HS-5 (cell line): Measurements from ENCODE around the gene SLC6A19.

Experiments
- DNase-seq: peaks from one replicate; pipeline ENCODE4 v3.0.0-alpha.2; 2012; ENCODE audit warnings: low read depth

The SLC6A19 gene

DNA sequence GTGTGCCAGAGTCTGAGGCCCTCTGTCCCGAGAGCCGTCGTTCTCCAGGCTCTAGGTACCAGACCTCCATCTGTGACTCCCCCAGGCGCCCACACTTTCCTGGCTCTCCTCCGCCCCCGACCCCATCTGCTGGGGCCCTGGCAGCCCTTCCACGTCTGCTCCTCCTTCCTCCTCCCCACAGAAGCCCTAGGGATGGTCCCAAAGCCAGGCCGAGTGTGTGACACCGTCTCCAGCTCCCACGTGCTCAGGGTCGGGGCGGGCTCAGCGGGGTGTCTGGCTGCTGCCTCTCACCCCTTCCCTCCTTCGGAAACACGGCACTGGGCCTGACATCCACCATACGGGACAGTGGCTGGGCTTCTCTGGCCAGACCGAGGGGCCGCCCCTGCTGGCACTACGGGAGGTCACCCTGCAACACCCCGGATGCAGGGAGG lies 20.5 kb upstream of the SLC6A19 start:
- no peak for DNase-seq

DNA sequence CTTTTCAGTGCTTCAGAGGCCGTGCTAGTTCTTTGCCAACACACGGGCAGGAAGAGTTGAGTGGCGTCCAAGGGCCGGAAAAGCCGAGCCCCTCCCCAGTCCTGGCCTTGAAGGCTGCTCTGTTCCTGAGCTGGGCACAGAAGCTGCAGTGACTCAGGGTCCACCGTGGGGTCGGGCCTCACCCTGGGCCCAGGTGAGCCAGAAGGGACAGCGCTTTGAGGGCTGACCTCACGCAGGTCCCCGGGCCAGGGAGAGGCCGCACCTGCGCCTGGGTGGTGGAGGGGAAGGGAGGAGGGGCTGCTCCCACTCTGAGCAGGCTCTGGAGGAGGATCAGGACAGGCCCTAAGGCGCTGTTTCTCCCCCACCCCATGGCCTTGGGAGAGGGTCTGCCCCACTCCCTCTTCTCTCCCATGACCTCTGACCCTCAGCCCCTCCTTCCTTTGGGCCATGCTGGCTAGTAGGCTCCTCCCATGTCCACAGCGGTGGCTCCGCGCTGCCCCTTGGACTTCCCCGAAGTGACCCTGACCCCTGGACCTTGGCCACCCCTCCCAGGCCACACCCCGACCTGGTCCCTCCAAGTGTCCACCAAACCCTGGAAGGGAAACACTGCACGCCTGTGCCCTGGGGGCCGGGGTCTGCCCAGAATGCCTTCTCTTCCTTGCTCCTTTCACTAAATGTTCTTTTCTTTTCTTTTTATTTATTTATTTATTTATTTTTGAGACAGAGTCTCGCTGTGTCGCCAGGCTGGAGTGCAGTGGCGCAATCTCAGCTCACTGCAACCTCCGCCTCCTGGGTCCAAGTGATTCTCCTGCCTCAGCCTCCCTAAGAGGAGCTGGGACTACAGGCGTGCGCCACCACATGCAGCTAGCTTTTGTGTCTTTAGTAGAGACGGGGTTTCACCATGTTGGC lies 19.7 kb upstream of the SLC6A19 start:
- no peak for DNase-seq

DNA sequence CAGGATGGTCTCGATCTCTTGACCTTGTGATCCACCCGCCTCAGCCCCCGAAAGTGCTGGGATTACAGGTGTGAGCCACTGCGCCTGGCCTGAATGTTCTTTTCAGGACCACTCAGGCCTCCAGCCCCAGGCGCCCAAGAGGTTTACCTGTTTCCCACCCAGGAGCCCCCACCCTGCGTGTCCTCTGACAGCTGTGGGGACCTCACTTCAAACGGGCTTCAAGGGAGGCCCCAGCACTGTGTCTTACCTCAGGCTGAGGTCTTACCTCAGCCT lies 19.1 kb upstream of the SLC6A19 start:
- no peak for DNase-seq

DNA sequence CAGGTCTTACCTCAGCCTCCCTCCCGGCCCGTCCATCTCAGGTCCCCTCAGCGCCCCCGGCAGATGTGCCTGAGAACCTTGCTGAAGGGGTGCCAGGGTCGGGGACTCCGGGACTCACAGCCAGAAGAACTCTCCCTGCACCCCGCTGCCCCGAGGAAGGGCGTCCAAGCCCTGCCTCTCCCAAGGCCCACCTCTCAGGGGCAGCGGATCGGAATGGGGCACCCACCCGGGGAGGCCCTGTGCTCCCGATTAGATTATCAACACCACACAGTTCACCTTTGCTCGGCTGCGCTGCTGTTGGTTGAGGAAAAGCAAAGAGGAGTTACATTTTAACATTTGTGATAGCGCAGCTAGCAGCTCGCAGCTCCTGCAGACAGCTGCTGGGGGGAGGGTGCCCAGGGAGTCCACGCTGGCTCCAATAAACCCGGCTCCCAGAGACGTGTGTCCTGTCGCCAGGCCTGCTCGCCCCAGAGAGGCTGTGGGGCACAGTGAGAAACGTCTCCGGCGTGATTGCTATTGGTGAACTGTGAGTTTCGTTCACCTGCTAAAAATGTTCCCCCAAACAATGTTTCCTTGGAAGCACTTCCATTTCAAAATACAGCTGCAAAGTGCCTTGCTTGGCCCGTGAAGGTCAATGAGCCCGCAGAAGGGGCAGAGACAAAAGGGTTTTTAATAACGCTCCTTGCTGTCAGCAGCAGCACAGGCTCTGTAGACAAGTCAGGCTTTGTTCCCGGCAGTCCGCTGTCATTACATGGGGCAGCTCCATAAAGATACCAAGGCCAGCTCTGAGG lies 18.6 kb upstream of the SLC6A19 start:
- DNase-seq: no peak

DNA sequence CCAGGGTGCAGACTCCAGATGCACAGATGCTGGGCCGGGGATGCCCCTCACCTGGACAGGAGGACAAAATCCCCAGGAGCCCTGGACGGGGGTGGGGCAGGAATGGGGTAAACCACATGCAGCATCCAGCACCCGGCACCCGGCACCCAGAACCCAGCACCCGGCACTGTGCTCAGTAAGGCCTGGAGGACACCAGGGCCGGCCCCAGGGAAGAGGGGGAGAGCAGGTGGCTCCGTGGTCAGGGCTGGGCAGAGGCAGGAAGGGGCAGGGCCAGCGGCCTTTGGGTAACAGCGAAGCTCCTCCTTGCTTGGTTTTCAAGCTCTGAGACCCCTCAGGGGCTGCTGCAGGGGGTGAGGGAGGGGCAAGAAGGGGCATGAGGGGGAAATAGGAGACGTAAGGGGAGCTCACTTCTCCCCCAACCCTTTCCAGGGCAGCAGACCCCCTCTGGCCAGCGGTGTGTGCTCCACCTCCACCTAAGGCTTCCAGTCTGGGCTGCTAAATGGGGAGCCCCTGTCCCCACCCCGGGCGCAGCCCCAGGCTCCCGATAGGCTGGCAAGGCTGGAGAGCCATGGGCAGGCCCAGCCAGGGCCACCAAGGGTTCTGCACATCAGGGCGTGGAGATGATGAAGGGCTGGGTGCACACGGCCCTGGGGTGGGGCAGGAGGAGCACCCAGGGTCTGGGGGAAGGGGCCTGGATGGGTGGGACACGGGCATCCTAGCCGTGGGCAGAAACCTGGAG lies 17.8 kb upstream of the SLC6A19 start:
- DNase-seq: no peak

DNA sequence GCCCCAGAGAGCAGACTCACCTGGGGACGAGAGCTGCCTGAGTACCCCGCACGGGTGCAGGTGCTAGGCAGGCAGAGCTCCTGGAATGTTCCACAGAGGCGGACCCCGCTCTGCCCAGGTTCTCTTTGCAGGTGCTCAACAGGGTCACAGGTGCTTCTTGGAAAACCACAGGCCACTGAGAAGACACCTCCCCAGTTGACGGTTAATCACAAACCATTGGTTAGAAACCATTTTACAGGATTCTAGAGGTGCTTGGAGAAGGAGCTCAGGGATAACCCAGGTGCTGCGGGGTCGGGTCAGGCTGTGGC lies 17.3 kb upstream of the SLC6A19 start:
- DNase-seq: no peak

DNA sequence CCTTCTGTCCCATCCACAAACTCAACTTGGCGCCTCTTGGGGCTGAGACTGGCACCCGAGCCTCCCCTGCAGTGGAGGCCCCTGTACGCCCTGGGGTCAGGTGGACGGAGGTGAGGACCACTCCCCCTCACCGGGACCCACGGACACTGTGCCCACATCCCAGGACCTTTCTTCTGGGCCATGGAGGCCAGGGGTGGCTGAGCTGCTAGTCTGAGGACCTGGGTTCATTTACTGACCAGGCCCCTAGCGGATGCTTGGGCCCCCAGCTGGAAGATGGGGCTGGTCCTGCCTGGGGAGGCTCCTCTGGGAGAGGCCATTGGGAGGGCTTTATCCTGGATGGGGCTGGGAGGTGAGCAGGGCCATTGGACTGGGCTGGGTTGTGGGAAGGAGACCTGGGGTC lies 16.9 kb upstream of the SLC6A19 start:
- DNase-seq: no peak

DNA sequence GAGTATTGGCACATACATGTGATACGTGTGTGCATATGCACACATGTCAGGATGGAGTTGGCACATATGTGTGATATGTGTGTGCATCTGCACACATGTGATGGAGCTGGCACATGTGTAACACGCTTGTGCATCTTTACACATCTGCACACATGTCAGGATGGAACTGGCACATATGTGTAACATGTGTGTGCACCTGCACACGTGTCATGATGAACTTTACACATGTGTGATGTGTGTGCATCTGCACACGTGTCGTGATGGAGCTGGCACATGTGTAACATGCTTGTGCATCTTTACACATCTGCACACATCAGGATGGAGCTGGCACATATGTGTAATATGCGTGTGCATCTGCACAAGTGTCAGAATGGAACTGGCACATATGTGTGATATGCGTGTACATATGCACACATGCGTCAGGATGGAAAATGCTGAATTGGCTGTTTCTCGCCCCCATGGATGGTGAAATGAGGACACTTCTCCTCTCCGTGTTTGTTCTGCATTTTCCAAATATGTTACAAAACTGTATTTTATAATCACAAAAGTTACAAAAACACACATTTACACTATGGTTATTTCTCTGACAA lies 16.3 kb upstream of the SLC6A19 start:
- DNase-seq: no peak

DNA sequence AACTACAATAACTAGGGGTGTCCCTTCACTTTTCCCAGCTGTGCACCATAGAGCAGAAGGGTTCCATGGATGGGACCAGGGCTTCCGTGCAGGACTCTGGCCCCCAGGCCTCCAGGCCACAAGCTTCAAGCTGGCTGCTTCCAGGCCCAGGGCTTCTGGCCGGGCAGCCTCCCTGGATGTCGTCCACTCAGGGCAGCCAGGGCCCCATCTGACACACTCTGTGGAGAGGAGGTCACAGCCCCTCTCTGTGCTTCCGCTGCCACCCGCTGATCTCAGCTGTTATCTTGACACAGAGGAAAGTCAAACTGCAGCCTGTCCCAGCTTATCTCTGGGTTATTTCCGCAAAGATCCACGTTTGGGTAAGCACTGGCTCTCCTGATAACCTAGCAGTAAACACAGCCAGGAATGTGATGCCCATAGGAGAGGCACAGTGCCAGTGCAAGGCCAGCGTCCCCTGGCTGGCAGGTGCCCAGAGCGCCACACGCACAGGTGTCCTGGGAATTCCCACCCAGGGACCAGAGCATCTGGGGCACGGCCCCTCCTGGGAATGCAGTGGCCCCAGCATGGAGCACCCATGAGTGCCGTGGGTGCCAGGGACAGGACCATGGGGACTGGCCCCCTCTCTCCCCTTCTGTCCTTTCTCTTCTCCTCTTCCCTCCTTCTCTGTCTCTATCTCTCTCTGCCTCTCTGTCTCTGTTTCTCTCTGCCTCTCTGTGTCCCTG lies 15.6 kb upstream of the SLC6A19 start:
- DNase-seq: no peak

DNA sequence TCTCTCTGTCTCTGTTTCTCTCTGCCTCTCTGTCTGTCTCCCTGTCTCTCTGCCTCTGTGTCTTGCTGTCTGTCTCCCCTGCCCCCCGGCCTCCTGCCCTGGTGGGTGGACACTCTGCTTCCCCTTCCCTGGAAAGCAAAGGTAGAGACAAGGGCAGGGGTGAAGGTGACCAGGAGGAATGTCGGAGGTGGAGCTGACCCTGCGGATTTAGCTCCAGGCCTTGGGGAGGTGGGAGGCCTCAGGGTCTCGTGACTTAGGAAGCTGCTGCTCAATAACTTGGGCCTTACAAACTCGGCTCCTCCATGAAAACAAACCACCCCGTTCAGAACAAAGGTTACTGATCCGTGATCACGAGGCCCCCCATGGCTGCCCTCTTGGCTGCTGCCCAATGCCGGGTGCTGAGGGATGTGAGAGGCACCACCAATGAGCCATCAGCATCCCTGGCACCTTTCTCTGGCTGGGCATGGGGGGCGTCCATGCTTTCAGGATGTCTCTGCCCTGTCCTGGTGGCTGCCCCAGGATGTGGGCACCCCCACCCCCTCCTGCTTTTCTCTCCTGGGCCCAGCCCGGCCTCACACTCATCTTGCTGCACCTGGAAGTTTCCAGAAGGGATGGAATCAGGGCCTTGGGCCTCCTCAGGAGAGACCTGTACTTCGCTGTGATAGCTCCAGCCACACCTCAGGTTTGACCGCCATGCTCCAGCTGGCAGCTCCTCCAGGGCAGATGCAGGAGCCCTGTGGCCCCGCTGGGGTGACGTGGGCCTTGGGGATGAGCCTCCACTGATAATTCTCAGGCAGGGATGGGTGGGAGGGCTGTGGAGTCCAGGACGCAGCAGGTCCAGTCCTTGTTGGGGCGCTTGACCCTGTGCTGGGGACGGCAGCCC lies 14.8 kb upstream of the SLC6A19 start:
- DNase-seq: no peak

DNA sequence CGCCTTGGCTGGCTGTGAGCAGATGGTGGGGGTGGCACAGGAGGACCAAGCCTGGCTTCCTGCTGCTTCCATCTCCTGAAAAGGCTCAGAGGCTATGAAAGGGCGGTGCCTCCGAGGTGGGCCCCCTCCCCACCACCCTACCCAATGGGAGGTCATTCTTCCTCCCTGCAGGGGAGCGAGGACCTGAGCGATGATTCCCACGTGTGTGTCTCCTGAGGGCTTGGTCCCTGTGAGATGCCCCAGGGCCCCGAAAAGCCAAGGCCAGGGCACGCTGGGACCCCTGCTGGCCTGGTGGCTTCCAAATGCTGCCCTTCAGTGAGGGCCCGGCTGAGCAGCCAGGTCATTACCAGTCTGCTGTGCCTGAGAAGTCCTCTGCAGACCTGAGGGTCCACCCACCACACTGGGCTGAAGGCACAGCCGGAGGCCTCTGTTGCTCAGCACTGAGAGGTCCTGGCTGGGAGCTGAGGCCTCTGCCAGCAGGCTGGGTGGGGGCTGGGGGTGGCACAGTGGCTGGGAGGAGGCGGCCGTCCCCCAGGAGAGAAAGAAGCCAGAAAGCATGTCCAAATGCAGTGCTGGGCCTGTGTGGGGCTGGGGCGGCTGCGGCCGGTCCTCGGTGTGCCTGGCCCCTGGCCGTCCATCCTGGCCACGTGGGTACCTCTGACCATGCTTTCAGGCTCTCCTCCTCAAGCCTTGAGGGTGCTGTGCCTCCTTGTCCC lies 14.0 kb upstream of the SLC6A19 start:
- no peak for DNase-seq

DNA sequence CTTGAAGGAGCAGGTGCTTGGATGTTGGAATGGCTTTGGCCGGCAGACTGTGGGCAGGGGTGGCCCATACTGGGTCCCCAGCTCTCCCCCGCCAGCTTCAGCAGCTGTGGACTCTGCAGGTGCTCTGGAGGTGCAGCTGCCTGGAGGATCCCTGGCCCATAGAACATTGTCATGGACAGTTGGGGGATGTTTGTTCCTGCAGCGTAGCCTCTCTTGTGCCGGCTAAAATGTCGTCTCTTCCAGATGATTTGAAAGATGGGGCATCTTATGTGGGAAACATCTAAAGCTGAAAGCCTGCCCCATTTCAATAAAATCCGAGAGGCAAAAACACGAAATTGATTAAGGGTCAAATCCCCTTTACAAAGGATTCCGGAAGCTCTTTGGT lies 13.5 kb upstream of the SLC6A19 start:
- DNase-seq: no peak

DNA sequence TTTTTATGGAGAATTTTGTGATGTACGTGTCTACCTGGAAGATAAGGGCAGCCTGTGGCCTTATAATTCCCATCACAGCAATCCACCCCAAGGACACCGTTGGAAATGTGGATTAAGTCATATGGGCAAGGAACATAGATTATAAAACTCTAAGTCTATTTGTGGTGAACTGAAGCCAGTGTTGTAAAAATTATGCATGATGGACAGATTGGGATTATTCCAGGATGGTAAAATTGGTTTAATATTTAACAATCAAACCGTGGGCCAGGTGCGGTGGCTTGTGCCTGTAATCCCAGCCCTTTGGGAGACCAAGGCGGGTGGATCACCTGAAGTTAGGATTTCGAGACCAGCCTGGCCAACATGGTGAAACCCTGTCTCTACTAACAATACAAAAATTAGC lies 12.9 kb upstream of the SLC6A19 start:
- no peak for DNase-seq

DNA sequence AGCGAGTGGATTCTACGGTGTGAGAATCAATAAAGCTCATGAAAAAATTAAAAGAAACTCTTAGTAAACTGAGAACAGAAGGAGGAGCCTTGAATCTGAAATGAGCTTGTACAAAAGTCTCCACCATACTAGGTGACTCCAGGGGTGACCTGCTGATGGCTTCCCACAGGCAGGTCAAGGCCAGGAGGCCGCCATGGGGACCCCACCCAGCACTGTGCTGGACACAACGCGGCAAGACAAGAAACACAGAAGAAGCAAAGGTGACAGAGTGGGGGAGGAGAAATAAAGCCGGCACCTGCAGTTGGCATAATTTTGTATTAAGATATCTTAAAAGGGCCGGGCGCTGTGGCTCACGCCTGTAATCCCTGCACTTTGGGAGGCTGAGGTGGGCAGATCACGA lies 12.1 kb upstream of the SLC6A19 start:
- DNase-seq: no peak

DNA sequence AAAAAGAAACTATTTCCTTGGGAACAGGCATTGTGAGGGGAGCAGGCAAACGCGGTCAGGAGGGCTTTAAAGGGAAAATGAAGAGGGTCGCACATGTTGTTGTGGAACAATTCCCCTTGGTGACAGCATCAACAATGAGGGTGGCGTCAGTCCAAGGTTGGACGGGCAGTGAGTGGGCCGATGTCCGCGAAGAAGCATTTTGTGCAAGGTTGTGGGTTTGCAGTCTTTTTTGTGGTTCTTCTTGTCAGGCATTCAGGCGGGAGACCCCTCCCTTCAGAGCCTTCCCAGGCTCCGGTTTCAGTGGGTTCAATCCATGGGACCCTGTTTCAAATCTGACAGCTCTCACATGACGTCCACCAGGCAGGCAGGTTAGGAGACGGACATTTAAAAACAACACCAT lies 11.1 kb upstream of the SLC6A19 start:
- DNase-seq: no peak

DNA sequence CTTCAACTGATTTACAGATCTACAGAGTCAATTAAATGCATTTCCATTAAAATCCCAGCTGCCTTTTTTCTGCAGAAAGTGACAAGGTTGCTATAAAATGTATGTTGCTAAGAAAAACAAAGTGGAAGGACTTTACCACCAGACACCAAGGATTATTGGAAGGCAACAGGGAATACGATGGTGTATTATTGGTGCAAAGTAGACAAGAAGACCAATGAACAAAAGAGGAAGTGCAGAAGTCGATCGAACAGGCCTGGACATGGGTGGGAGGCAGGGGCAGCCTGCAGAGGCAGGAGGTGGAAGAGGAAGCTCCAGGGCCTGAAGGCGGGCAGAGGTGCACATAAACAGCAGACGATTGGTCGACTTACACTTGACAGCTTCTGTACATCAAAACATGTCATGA lies 10.6 kb upstream of the SLC6A19 start:
- no peak for DNase-seq

DNA sequence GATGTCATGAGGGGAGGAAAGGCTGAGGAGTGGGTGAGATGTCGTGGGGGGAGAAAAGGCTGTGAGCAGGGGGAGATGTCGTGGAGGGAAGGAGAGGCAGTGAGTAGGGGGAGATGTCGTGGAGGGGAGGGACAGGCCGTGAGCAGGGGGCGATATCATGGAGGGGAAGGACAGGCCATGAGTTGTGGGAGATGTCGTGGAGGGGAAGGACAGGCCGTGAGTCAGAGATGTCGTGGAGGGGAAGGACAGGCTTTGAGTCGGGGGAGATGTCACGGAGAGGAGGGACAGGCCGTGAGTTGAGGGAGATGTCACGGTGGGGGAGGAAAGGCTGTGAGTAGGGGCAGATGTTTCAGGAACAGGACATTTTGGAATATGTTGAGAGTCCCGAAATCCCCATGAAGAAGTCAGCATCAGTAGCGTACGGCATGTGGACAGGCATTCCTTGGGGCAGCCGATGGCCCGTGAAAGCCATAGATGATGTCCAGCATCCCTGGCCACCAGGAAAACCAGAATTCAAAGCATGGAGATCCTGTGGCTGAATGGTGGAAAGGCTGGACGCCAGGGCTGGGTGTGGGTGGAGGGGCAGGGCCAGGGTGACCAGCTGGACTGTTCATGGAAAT lies 8.3 kb upstream of the SLC6A19 start:
- DNase-seq: no peak

DNA sequence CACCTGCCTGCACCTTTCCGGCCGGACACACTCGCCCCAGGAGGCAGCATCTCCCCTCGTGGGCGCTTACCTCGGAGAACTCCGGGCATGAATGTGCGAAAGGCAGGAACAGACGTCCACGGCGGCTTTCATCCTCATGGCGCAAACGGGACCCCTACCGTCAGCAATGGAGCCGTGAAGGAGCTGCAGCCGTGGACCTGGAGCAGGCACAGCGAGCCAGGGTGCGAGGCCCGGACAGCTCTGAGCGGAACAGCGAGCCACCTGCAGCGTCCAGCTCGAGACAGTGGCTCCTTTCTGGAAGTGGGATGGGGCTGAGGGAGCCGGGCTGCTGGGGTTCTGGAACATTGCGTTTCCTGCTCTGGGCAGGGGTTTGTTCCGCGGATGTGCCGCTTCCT lies 7.8 kb upstream of the SLC6A19 start:
- DNase-seq: no peak

DNA sequence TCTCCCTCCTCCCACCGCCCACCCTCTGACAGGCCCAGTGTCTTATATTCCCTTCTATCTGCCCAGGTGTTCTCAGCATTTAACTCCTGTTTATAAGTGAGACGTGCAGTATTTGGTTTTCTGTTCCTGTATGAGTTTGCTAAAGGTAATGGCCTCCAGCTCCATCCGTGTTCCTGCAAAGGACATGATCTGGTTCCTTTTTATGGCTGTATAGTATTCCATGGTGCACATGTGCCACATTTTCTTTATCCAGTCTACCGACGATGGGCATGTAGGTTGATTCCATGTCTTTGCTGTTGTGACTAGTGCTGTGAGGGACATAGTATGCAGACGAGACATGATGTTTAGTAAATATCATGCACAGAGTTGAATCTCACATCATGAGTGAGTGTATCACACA lies 7.0 kb upstream of the SLC6A19 start:
- no peak for DNase-seq

DNA sequence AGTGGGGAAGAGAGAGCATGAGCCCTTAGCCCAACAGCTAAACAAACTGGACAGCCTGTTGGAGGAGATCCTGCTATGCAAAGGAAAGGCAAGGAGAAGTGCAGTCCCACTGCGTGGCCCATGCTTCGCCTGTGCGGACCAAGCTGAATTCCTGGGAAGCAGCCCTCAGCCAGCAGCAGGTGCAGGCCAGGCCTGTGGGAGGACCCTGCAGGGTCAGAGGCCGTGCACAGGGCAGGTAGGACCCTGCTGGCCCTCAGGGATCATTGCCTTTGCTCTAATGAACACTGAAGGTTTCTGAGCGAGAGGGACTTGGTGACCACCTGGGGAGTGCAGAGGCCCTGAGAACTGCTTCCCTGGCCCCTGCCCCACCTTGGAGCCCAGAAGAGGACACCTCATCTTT lies 6.0 kb upstream of the SLC6A19 start:
- DNase-seq: no peak
